ENCODE results near the gene DRC3.

DRC3 gene

GRCh38 chr17:17943281-17943984, 29.2 kb upstream of the DRC3 start:
- no peaks in the 10 kb centered on the region for H3K27me3 ChIP-seq (ENCODE audit: insufficient read depth, low read length, poor library complexity)
- peaks cover 13% of the 10 kb centered on the region for H3K4me1 ChIP-seq (ENCODE audit: control insufficient read depth, low read depth, low read length)
- no CpG with 5 or more reads among the region's 3 CpGs for WGBS (ENCODE audit: extremely low coverage, insufficient coverage, low lambda C conversion rate)
- peak overlapping the region; percentile 82 for H2BK5ac ChIP-seq (ENCODE audit: low read length)
- no peak overlapping the region for H3K18ac ChIP-seq (ENCODE audit: low read length)
- H3K4me2 ChIP-seq (ENCODE audit: low read length): no peak overlapping the region
- no peak overlapping the region for H3K4ac ChIP-seq (ENCODE audit: low read depth, low read length)
- peak overlapping the region; percentile 62 for H3K56ac ChIP-seq (ENCODE audit: low read length)
- no peak overlapping the region for H2BK120ac ChIP-seq (ENCODE audit: low read depth, low read length)
- H2BK15ac ChIP-seq (replicated peaks; ENCODE audit: low read depth): no peak overlapping the region
- no peak overlapping the region for H3K9ac ChIP-seq (ENCODE audit: low read length)
- no peak overlapping the region for H4K8ac ChIP-seq (ENCODE audit: low read depth, low read length)
- peak overlapping the region; percentile 39 for H3K27ac ChIP-seq (ENCODE audit: low read depth, low read length)
- no peaks in the 10 kb centered on the region for H3K79me1 ChIP-seq (ENCODE audit: low read length)
- no peak overlapping the region for H4K5ac ChIP-seq (ENCODE audit: low read length)
- no peaks in the 10 kb centered on the region for H3K79me2 ChIP-seq (ENCODE audit: control insufficient read depth, insufficient read depth, low read length)
- H3K36me3 ChIP-seq (ENCODE audit: control insufficient read depth, insufficient read depth, low read length): no peaks in the 10 kb centered on the region
- H2AK5ac ChIP-seq (ENCODE audit: low read length): peak overlapping the region; percentile 79
- DNase-seq: peak; percentile 92
- H3K23ac ChIP-seq (ENCODE audit: low read length): peak overlapping the region; percentile 59
- no peak overlapping the region for H3K4me3 ChIP-seq (ENCODE audit: low read length)

GRCh38 chr17:17944242-17944641, 28.4 kb upstream of the DRC3 start:
- no CpG with 5 or more reads among the region's 7 CpGs for WGBS (ENCODE audit: extremely low coverage, insufficient coverage, low lambda C conversion rate)
- no peak overlapping the region for H3K4ac ChIP-seq (ENCODE audit: low read depth, low read length)
- no peak for DNase-seq

GRCh38 chr17:17944743-17945142, 27.9 kb upstream of the DRC3 start:
- H4K8ac ChIP-seq (ENCODE audit: low read depth, low read length): no peak overlapping the region
- peaks cover 13% of the 10 kb centered on the region for H3K4me1 ChIP-seq (ENCODE audit: control insufficient read depth, low read depth, low read length)
- no peaks in the 10 kb centered on the region for H3K79me1 ChIP-seq (ENCODE audit: low read length)
- H3K36me3 ChIP-seq (ENCODE audit: control insufficient read depth, insufficient read depth, low read length): no peaks in the 10 kb centered on the region
- H4K5ac ChIP-seq (ENCODE audit: low read length): no peak overlapping the region
- no peaks in the 10 kb centered on the region for H3K79me2 ChIP-seq (ENCODE audit: control insufficient read depth, insufficient read depth, low read length)
- H3K56ac ChIP-seq (ENCODE audit: low read length): no peak overlapping the region
- no peak overlapping the region for H2AK5ac ChIP-seq (ENCODE audit: low read length)
- no peak overlapping the region for H3K4ac ChIP-seq (ENCODE audit: low read depth, low read length)
- no peak for DNase-seq
- H3K4me3 ChIP-seq (ENCODE audit: low read length): no peak overlapping the region
- H2BK5ac ChIP-seq (ENCODE audit: low read length): no peak overlapping the region
- H3K9ac ChIP-seq (ENCODE audit: low read length): no peak overlapping the region
- H3K4me2 ChIP-seq (ENCODE audit: low read length): no peak overlapping the region
- no CpG with 5 or more reads among the region's 11 CpGs for WGBS (ENCODE audit: extremely low coverage, insufficient coverage, low lambda C conversion rate)
- no peak overlapping the region for H3K23ac ChIP-seq (ENCODE audit: low read length)
- no peak overlapping the region for H3K27ac ChIP-seq (ENCODE audit: low read depth, low read length)
- no peak overlapping the region for H2BK15ac ChIP-seq (replicated peaks; ENCODE audit: low read depth)
- H2BK120ac ChIP-seq (ENCODE audit: low read depth, low read length): no peak overlapping the region
- no peak overlapping the region for H3K18ac ChIP-seq (ENCODE audit: low read length)
- H3K27me3 ChIP-seq (ENCODE audit: insufficient read depth, low read length, poor library complexity): no peaks in the 10 kb centered on the region

More at GRCh38 chr17:17944242-17944641, 28.4 kb upstream of the DRC3 start:
- H2AK5ac ChIP-seq (ENCODE audit: low read length): peak overlapping the region; percentile 79
- H3K4me2 ChIP-seq (ENCODE audit: low read length): no peak overlapping the region
- H3K4me3 ChIP-seq (ENCODE audit: low read length): no peak overlapping the region
- no peaks in the 10 kb centered on the region for H3K27me3 ChIP-seq (ENCODE audit: insufficient read depth, low read length, poor library complexity)
- H3K23ac ChIP-seq (ENCODE audit: low read length): peak overlapping the region; percentile 59
- H3K4me1 ChIP-seq (ENCODE audit: control insufficient read depth, low read depth, low read length): peaks cover 13% of the 10 kb centered on the region
- H4K5ac ChIP-seq (ENCODE audit: low read length): no peak overlapping the region
- peak overlapping the region; percentile 39 for H3K27ac ChIP-seq (ENCODE audit: low read depth, low read length)
- no peaks in the 10 kb centered on the region for H3K79me1 ChIP-seq (ENCODE audit: low read length)
- no peak overlapping the region for H2BK15ac ChIP-seq (replicated peaks; ENCODE audit: low read depth)
- H3K36me3 ChIP-seq (ENCODE audit: control insufficient read depth, insufficient read depth, low read length): no peaks in the 10 kb centered on the region
- peak overlapping the region; percentile 82 for H2BK5ac ChIP-seq (ENCODE audit: low read length)
- H4K8ac ChIP-seq (ENCODE audit: low read depth, low read length): no peak overlapping the region
- no peak overlapping the region for H2BK120ac ChIP-seq (ENCODE audit: low read depth, low read length)
- H3K9ac ChIP-seq (ENCODE audit: low read length): no peak overlapping the region
- no peaks in the 10 kb centered on the region for H3K79me2 ChIP-seq (ENCODE audit: control insufficient read depth, insufficient read depth, low read length)
- no peak overlapping the region for H3K18ac ChIP-seq (ENCODE audit: low read length)
- H3K56ac ChIP-seq (ENCODE audit: low read length): peak overlapping the region; percentile 62

GRCh38 chr17:17946093-17946492, 26.6 kb upstream of the DRC3 start:
- Histone ChIP-seq H4K5ac (ENCODE audit: low read length) (no peak overlapping the region), H3K4ac (ENCODE audit: low read depth, low read length) (no peak overlapping the region), H3K4me3 (ENCODE audit: low read length) (no peak overlapping the region), H3K27ac (ENCODE audit: low read depth, low read length) (no peak overlapping the region), H2BK15ac (replicated peaks; ENCODE audit: low read depth) (no peak overlapping the region), H3K27me3 (ENCODE audit: insufficient read depth, low read length, poor library complexity) (no peaks in the 10 kb centered on the region), H2BK120ac (ENCODE audit: low read depth, low read length) (no peak overlapping the region), H2AK5ac (ENCODE audit: low read length) (no peak overlapping the region), H3K4me2 (ENCODE audit: low read length) (no peak overlapping the region), H3K18ac (ENCODE audit: low read length) (no peak overlapping the region), H3K79me1 (ENCODE audit: low read length) (no peaks in the 10 kb centered on the region), H3K9ac (ENCODE audit: low read length) (no peak overlapping the region), H3K79me2 (ENCODE audit: control insufficient read depth, insufficient read depth, low read length) (no peaks in the 10 kb centered on the region), H4K8ac (ENCODE audit: low read depth, low read length) (no peak overlapping the region), H2BK5ac (ENCODE audit: low read length) (no peak overlapping the region), H3K23ac (ENCODE audit: low read length) (no peak overlapping the region), H3K56ac (ENCODE audit: low read length) (no peak overlapping the region), H3K4me1 (ENCODE audit: control insufficient read depth, low read depth, low read length) (peaks cover 13% of the 10 kb centered on the region), H3K36me3 (ENCODE audit: control insufficient read depth, insufficient read depth, low read length) (no peaks in the 10 kb centered on the region)
- DNase-seq: no peak
- no CpG with 5 or more reads among the region's 3 CpGs for WGBS (ENCODE audit: extremely low coverage, insufficient coverage, low lambda C conversion rate)

- Histone ChIP-seq H4K8ac (ENCODE audit: low read depth, low read length) (no peak overlapping the region), H3K4ac (ENCODE audit: low read depth, low read length) (no peak overlapping the region), H2BK5ac (ENCODE audit: low read length) (no peak overlapping the region), H3K4me3 (ENCODE audit: low read length) (no peak overlapping the region), H3K27ac (ENCODE audit: low read depth, low read length) (no peak overlapping the region), H3K9ac (ENCODE audit: low read length) (no peak overlapping the region), H3K27me3 (ENCODE audit: insufficient read depth, low read length, poor library complexity) (no peaks in the 10 kb centered on the region), H3K18ac (ENCODE audit: low read length) (no peak overlapping the region), H3K56ac (ENCODE audit: low read length) (no peak overlapping the region), H3K23ac (ENCODE audit: low read length) (no peak overlapping the region), H2BK15ac (replicated peaks; ENCODE audit: low read depth) (no peak overlapping the region), H3K36me3 (ENCODE audit: control insufficient read depth, insufficient read depth, low read length) (no peaks in the 10 kb centered on the region), H3K4me1 (ENCODE audit: control insufficient read depth, low read depth, low read length) (peaks cover 13% of the 10 kb centered on the region), H4K5ac (ENCODE audit: low read length) (no peak overlapping the region), H2AK5ac (ENCODE audit: low read length) (no peak overlapping the region), H3K4me2 (ENCODE audit: low read length) (no peak overlapping the region), H3K79me2 (ENCODE audit: control insufficient read depth, insufficient read depth, low read length) (no peaks in the 10 kb centered on the region), H3K79me1 (ENCODE audit: low read length) (no peaks in the 10 kb centered on the region), H2BK120ac (ENCODE audit: low read depth, low read length) (no peak overlapping the region)
- WGBS (ENCODE audit: extremely low coverage, insufficient coverage, low lambda C conversion rate): no CpG with 5 or more reads among the region's 5 CpGs
- DNase-seq: no peak
Measured at GRCh38 chr17:17947309-17947708, 25.4 kb upstream of the DRC3 start.

GRCh38 chr17:17947966-17948365, 24.7 kb upstream of the DRC3 start:
- no peaks in the 10 kb centered on the region for H3K27me3 ChIP-seq (ENCODE audit: insufficient read depth, low read length, poor library complexity)
- no peak overlapping the region for H4K5ac ChIP-seq (ENCODE audit: low read length)
- H3K79me2 ChIP-seq (ENCODE audit: control insufficient read depth, insufficient read depth, low read length): no peaks in the 10 kb centered on the region
- WGBS (ENCODE audit: extremely low coverage, insufficient coverage, low lambda C conversion rate): no CpG with 5 or more reads among the region's 1 CpG
- no peak overlapping the region for H3K9ac ChIP-seq (ENCODE audit: low read length)
- H3K4me1 ChIP-seq (ENCODE audit: control insufficient read depth, low read depth, low read length): peaks cover 11% of the 10 kb centered on the region
- no peak for DNase-seq
- no peak overlapping the region for H2AK5ac ChIP-seq (ENCODE audit: low read length)
- no peak overlapping the region for H3K4ac ChIP-seq (ENCODE audit: low read depth, low read length)
- H3K27ac ChIP-seq (ENCODE audit: low read depth, low read length): no peak overlapping the region
- no peak overlapping the region for H3K56ac ChIP-seq (ENCODE audit: low read length)
- H3K4me2 ChIP-seq (ENCODE audit: low read length): no peak overlapping the region
- no peaks in the 10 kb centered on the region for H3K36me3 ChIP-seq (ENCODE audit: control insufficient read depth, insufficient read depth, low read length)
- no peak overlapping the region for H4K8ac ChIP-seq (ENCODE audit: low read depth, low read length)
- no peak overlapping the region for H3K23ac ChIP-seq (ENCODE audit: low read length)
- H3K79me1 ChIP-seq (ENCODE audit: low read length): no peaks in the 10 kb centered on the region
- no peak overlapping the region for H3K4me3 ChIP-seq (ENCODE audit: low read length)
- no peak overlapping the region for H2BK15ac ChIP-seq (replicated peaks; ENCODE audit: low read depth)
- no peak overlapping the region for H3K18ac ChIP-seq (ENCODE audit: low read length)
- H2BK5ac ChIP-seq (ENCODE audit: low read length): no peak overlapping the region
- no peak overlapping the region for H2BK120ac ChIP-seq (ENCODE audit: low read depth, low read length)

All from mesendoderm (in vitro differentiated cells).